H1 (cell line): ENCODE results near the gene CD38. TPM values are rescaled to one million over a fixed set of nuclear protein-coding genes. Genes with fewer than 3 reads are reported as not detected.
A peak's percentile ranks its signal among the peaks of the same experiment; 100 is the strongest.

ENCODE experiments used
- CTCF ChIA-PET: fragments of 300-600 bp; sonication (Branson Sonifier 250); formaldehyde crosslinking; loops from one replicate; lab custom pipeline; 2021; ENCODE audit not compliant: partially characterized antibody; lab: Charles Lee
- POLR2A ChIA-PET: fragments of 300-600 bp; sonication (Branson Sonifier 250); formaldehyde crosslinking; loops from one replicate; lab custom pipeline; 2021; ENCODE audit warnings: inconsistent platforms; ENCODE audit not compliant: partially characterized antibody; lab: Charles Lee
- DNase-seq, 2 experiments: peaks; one replicate each; pipeline versions ENCODE4 v3.0.0 to v3.0.0-alpha.2; 2010 to 2022; ENCODE audit warnings: low spot score in 2 of 2, low read depth in 1 of 2, mixed read lengths in 1 of 2
- FAIRE-seq: peaks from 2 replicates; lab custom pipeline; 2011; peaks lifted over from hg19 to GRCh38; lab: Jason Lieb, UNC
- H2AFZ ChIP-seq: 2 replicates; pipeline ENCODE4 v1.8.1; 2012; ENCODE audit warnings: low read length, inconsistent platforms
- H2AK5ac ChIP-seq: 2 replicates; pipeline ENCODE4 v1.6.1; 2013; ENCODE audit warnings: low read depth, low read length
- H2BK120ac ChIP-seq: replicated peaks from 2 replicates; pipeline ENCODE3; 2013; ENCODE audit warnings: low read depth, low read length, inconsistent platforms
- H2BK12ac ChIP-seq: 2 replicates; pipeline ENCODE4 v1.6.1; 2013; ENCODE audit warnings: low read depth, low read length
- H2BK15ac ChIP-seq: 2 replicates; pipeline ENCODE4 v1.6.1; 2013; ENCODE audit warnings: low read length
- H2BK20ac ChIP-seq: 2 replicates; pipeline ENCODE4 v1.6.1; 2013; ENCODE audit warnings: low read length
- H2BK5ac ChIP-seq: 2 replicates; pipeline ENCODE4 v1.6.1; 2013; ENCODE audit warnings: low read depth, low read length
- H3K14ac ChIP-seq: 2 replicates; pipeline ENCODE4 v1.6.1; 2013; ENCODE audit warnings: inconsistent platforms; ENCODE audit not compliant: insufficient read length
- H3K18ac ChIP-seq: 2 replicates; pipeline ENCODE4 v1.6.1; 2013; ENCODE audit warnings: low read length; ENCODE audit errors: extremely low read depth
- H3K23ac ChIP-seq: 2 replicates; pipeline ENCODE4 v1.6.1; 2013; ENCODE audit warnings: inconsistent platforms; ENCODE audit not compliant: insufficient read length
- H3K23me2 ChIP-seq: 2 replicates; pipeline ENCODE4 v1.6.1; 2013; ENCODE audit warnings: low read depth, low read length
- H3K27ac ChIP-seq: 2 replicates; pipeline ENCODE4 v1.6.1; 2011; ENCODE audit warnings: low read depth, low read length, inconsistent platforms
- H3K27me3 ChIP-seq, 4 experiments: replicated peaks in 1 of 4; 1 replicate in 1 of 4; 2 replicates in 3 of 4; pipeline versions ENCODE4 v1.6.1 to v1.8.1; 2011 to 2013; ENCODE audit warnings: low read length in 3 of 4, mild to moderate bottlenecking in 3 of 4, inconsistent platforms in 2 of 4, mixed read lengths in 2 of 4, moderate library complexity in 1 of 4; ENCODE audit not compliant: control insufficient read depth in 3 of 4, insufficient read depth in 3 of 4; ENCODE audit errors: extremely low read depth in 1 of 4
- H3K36me3 ChIP-seq, 4 experiments: 2 replicates each; pipeline versions ENCODE4 v1.6.1 to v1.8.1; 2011 to 2013; ENCODE audit warnings: mild to moderate bottlenecking in 4 of 4, low read length in 3 of 4, moderate library complexity in 2 of 4, control low read depth in 1 of 4, inconsistent platforms in 1 of 4; ENCODE audit not compliant: insufficient read depth in 4 of 4, control insufficient read depth in 2 of 4
- H3K4ac ChIP-seq: replicated peaks from 2 replicates; pipeline ENCODE3; 2013; ENCODE audit warnings: low read length, low read depth, mixed read lengths, inconsistent platforms; ENCODE audit not compliant: insufficient read length
- H3K4me1 ChIP-seq, 4 experiments: replicated peaks in 1 of 4; 1 replicate in 1 of 4; 2 replicates in 3 of 4; pipeline versions ENCODE4 v1.6.1 to v1.8.1; 2011 to 2013; ENCODE audit warnings: low read length in 3 of 4, inconsistent platforms in 2 of 4, mixed read lengths in 1 of 4; ENCODE audit not compliant: insufficient read depth in 4 of 4, control insufficient read depth in 3 of 4
- H3K4me2 ChIP-seq, 2 experiments: 2 replicates each; pipeline versions ENCODE4 v1.6.1 to v1.8.1; 2011 to 2013; ENCODE audit warnings: low read depth in 2 of 2, low read length in 2 of 2, control low read depth in 1 of 2, inconsistent platforms in 1 of 2, mild to moderate bottlenecking in 1 of 2; ENCODE audit not compliant: insufficient read depth in 1 of 2
- H3K4me3 ChIP-seq, 4 experiments: fragments of 200-600, 300-600 bp in 1 of 4; sonication (generic), shearing (Covaris generic), sonication (Bioruptor Twin) in 1 of 4; 2 replicates each; pipeline versions ENCODE4 v1.5.1 to v1.8.1; 2011 to 2016; ENCODE audit warnings: low read length in 4 of 4, low read depth in 3 of 4, control low read depth in 2 of 4, inconsistent platforms in 2 of 4, mild to moderate bottlenecking in 2 of 4, mixed read lengths in 1 of 4, moderate library complexity in 1 of 4; ENCODE audit not compliant: insufficient read depth in 2 of 4; ENCODE audit errors: extremely low read depth in 1 of 4
- H3K56ac ChIP-seq: replicated peaks from 2 replicates; pipeline ENCODE3; 2013; ENCODE audit warnings: low read depth, mild to moderate bottlenecking, mixed read lengths, low read length, inconsistent platforms; ENCODE audit not compliant: insufficient read length
- H3K79me1 ChIP-seq: 2 replicates; pipeline ENCODE4 v1.6.1; 2013; ENCODE audit warnings: low read depth, low read length, control low read depth
- H3K79me2 ChIP-seq, 2 experiments: 2 replicates each; pipeline versions ENCODE4 v1.6.1 to v1.8.1; 2012 to 2013; ENCODE audit warnings: low read length in 2 of 2, mild to moderate bottlenecking in 2 of 2, inconsistent platforms in 1 of 2; ENCODE audit not compliant: insufficient read depth in 2 of 2, control insufficient read depth in 1 of 2
- H3K9ac ChIP-seq, 4 experiments: replicated peaks in 1 of 4; 1 replicate in 1 of 4; 2 replicates in 3 of 4; pipeline versions ENCODE4 v1.6.1 to v1.8.1; 2011 to 2013; ENCODE audit warnings: low read depth in 3 of 4, low read length in 3 of 4, control low read depth in 2 of 4, mild to moderate bottlenecking in 2 of 4, moderate library complexity in 2 of 4, inconsistent platforms in 1 of 4; ENCODE audit errors: extremely low read depth in 1 of 4
- H3K9me3 ChIP-seq, 2 experiments: 2 replicates each; pipeline versions ENCODE4 v1.6.1 to v1.8.1; 2012 to 2013; ENCODE audit warnings: mild to moderate bottlenecking in 2 of 2, moderate library complexity in 2 of 2, control low read depth in 1 of 2, inconsistent platforms in 1 of 2, low read depth in 1 of 2, low read length in 1 of 2, mixed read lengths in 1 of 2; ENCODE audit not compliant: insufficient read depth in 2 of 2
- H4K20me1 ChIP-seq, 2 experiments: replicated peaks in 1 of 2; 2 replicates each; pipeline versions ENCODE3 to v1.8.1; 2011 to 2013; ENCODE audit warnings: inconsistent platforms in 2 of 2, low read length in 2 of 2, mild to moderate bottlenecking in 1 of 2; ENCODE audit not compliant: insufficient read depth in 2 of 2, control insufficient read depth in 1 of 2
- H4K5ac ChIP-seq: 2 replicates; pipeline ENCODE4 v1.6.1; 2013; ENCODE audit warnings: low read length, low read depth, mixed read lengths, inconsistent platforms; ENCODE audit not compliant: insufficient read length
- H4K8ac ChIP-seq: 2 replicates; pipeline ENCODE4 v1.8.0; 2013; ENCODE audit warnings: mild to moderate bottlenecking, moderate library complexity, low read length, inconsistent platforms; ENCODE audit not compliant: insufficient read depth; ENCODE audit errors: extremely low read depth
- H4K91ac ChIP-seq: replicated peaks from 2 replicates; pipeline ENCODE3; 2013; ENCODE audit warnings: low read length, mixed read lengths, inconsistent platforms; ENCODE audit not compliant: insufficient read length
- RAD21 ChIP-seq, 2 experiments: IDR thresholded peaks in 1 of 2; conservative IDR thresholded peaks in 1 of 2; 2 replicates each; pipeline ENCODE4 v1.6.1; 2011; ENCODE audit warnings: low read depth in 2 of 2, low read length in 2 of 2, improper control_type of control experiment in 1 of 2, inconsistent platforms in 1 of 2, mild to moderate bottlenecking in 1 of 2, moderate library complexity in 1 of 2
- SP2 ChIP-seq: IDR thresholded peaks from 2 replicates; pipeline ENCODE4 v1.6.1; 2012; ENCODE audit warnings: mild to moderate bottlenecking, low read length, inconsistent platforms
- WGBS, 2 experiments: shearing (Covaris generic) in 1 of 2; methylation state at CpG; one replicate each; pipeline versions ENCODE4 v1.1.6 to v1.1.7; 2013 to 2015; ENCODE audit warnings: low lambda C conversion rate in 2 of 2, mixed read lengths in 2 of 2, inconsistent platforms in 1 of 2, low coverage in 1 of 2, missing lambda C conversion rate in 1 of 2; ENCODE audit not compliant: insufficient replicate concordance in 2 of 2, insufficient coverage in 1 of 2, insufficient read length in 1 of 2; ENCODE audit errors: extremely low coverage in 1 of 2, missing lambda C conversion rate in 1 of 2; 5-methylcytosine and 5-hydroxymethylcytosine counted together
- polyA plus RNA-seq, 7 experiments: library from polyadenylated mRNA; depleted of rRNA in 3 of 7; stranded (reverse) in 5 of 7; unstranded in 2 of 7; fragments of >200 nt in 5 of 7; fragments of 200-250 nt in 2 of 7; gene quantifications; 1 replicate in 5 of 7; 2 replicates in 1 of 7; 4 replicates in 1 of 7; pipeline versions ENCODE4 v1.2.1 to v1.2.3, GENCODE V29; 2011 to 2013; ENCODE audit warnings: missing spikeins in 2 of 7, mixed read lengths in 2 of 7
- total RNA-seq: library from RNA; stranded (reverse); fragmentation: NEBNext Ultra II Directional; extraction: Animal tissue kit (Norgen Biotek cat#: 25700); gene quantifications from 2 replicates; pipeline ENCODE4 v1.2.1, GENCODE V29; 2021
- TF ChIP-seq, protein P1 (sequence below), 3 experiments: IDR thresholded peaks; 1 replicate in 2 of 3; 2 replicates in 1 of 3; pipeline versions ENCODE4 v1.5.1 to v1.6.1; 2011; ENCODE audit warnings: low read length in 3 of 3, mild to moderate bottlenecking in 3 of 3, inconsistent platforms in 2 of 3, low read depth in 1 of 3, moderate library complexity in 1 of 3; ENCODE audit not compliant: insufficient read depth in 1 of 3; ENCODE audit errors: control extremely low read depth in 1 of 3

CD38 gene
- total and polyA plus RNA-seq, 2 of the 8 experiments (the other 6 are each of a cell fraction or from before 2014, with no cell fraction given), result 0.14 to 0.24 TPM

DNA sequence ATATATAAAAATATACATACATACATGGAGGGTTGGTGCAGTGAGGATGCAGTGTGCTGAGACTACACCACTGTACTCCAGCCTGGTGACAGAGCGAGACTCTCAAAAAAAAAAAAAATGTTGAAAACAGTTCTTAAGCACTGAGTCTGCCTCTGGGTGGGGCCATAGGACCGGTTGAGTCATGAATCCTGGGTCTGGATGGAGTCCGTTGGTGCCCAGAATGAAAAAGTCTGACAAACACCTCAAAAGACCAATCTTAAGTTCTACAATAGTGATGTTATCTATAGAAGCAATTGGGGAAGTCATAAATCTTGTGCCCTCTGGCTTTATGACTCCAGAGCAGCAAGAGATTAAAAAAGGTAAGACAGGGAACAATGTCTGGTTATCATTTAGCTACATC, 90.0 kb downstream of the CD38 start:
- Histone ChIP-seq H3K4ac (no peak overlapping the region), H3K56ac (no peak overlapping the region), H3K4me3 (no peak overlapping the region), H3K9ac (no peak overlapping the region), H2AFZ (no peak overlapping the region), H2AK5ac (no peak overlapping the region), H3K27me3 (no peaks in the 10 kb centered on the region), H2BK20ac (no peak overlapping the region), H4K20me1 (no peaks in the 10 kb centered on the region), H3K27ac (no peak overlapping the region), H3K79me2 (no peaks in the 10 kb centered on the region), H3K18ac (no peak overlapping the region), H3K9me3 (no peaks in the 10 kb centered on the region), H3K36me3 (no peaks in the 10 kb centered on the region), H2BK12ac (no peak overlapping the region), H3K23ac (no peak overlapping the region), H3K4me1 (no peaks in the 10 kb centered on the region), H3K23me2 (no peaks in the 10 kb centered on the region), H4K8ac (no peak overlapping the region), H4K91ac (no peak overlapping the region), H2BK15ac (no peak overlapping the region), H2BK120ac (no peak overlapping the region), H3K79me1 (no peaks in the 10 kb centered on the region), H2BK5ac (no peak overlapping the region), H4K5ac (no peak overlapping the region), H3K4me2 (no peak overlapping the region), H3K14ac (no peak overlapping the region)
- no peak for DNase-seq
- WGBS, 2 experiments, result 78% methylated on average over 3 of the region's 3 CpGs; no CpG with 5 or more reads in 1 of the 2 experiments
- ChIA-PET POLR2A (no interaction called here), CTCF (interaction anchor here (1.0 kb wide), 1 partner anchor 14 kb away, joined by 4 read pairs; no protein-coding TSS in a partner anchor)
- no peak for TF ChIP-seq SP2
- TF ChIP-seq, protein P1, sequence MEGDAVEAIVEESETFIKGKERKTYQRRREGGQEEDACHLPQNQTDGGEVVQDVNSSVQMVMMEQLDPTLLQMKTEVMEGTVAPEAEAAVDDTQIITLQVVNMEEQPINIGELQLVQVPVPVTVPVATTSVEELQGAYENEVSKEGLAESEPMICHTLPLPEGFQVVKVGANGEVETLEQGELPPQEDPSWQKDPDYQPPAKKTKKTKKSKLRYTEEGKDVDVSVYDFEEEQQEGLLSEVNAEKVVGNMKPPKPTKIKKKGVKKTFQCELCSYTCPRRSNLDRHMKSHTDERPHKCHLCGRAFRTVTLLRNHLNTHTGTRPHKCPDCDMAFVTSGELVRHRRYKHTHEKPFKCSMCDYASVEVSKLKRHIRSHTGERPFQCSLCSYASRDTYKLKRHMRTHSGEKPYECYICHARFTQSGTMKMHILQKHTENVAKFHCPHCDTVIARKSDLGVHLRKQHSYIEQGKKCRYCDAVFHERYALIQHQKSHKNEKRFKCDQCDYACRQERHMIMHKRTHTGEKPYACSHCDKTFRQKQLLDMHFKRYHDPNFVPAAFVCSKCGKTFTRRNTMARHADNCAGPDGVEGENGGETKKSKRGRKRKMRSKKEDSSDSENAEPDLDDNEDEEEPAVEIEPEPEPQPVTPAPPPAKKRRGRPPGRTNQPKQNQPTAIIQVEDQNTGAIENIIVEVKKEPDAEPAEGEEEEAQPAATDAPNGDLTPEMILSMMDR (IDR thresholded peaks at IDR 0.05; ENCODE audit: control extremely low read depth in 1 of 3, insufficient read depth in 1 of 3, low read depth in 1 of 3, low read length in 3 of 3), result peak in 1 of 3 experiments; percentile 27; a peak in 1 of 4 replicates
- TF ChIP-seq RAD21 (IDR thresholded peaks at IDR 0.05 in 1 of 2, conservative IDR thresholded peaks at IDR 0.05 in 1 of 2; ENCODE audit: low read depth in 2 of 2, low read length in 2 of 2), result peak; percentile 47 to 60
- FAIRE-seq, result no peak
